HG03159 (cell line): ENCODE measurements around the gene MVP.
A peak's percentile ranks its signal among the peaks of the same experiment; 100 is the strongest.

Experiments used
- ATAC-seq: cut with Tn5 transposase; IDR thresholded peaks from one replicate; pipeline ENCODE4 v1.9.1; 2021; ENCODE audit warnings: mild to moderate bottlenecking, moderate library complexity; ENCODE audit not compliant: unreplicated experiment

Gene MVP

DNA sequence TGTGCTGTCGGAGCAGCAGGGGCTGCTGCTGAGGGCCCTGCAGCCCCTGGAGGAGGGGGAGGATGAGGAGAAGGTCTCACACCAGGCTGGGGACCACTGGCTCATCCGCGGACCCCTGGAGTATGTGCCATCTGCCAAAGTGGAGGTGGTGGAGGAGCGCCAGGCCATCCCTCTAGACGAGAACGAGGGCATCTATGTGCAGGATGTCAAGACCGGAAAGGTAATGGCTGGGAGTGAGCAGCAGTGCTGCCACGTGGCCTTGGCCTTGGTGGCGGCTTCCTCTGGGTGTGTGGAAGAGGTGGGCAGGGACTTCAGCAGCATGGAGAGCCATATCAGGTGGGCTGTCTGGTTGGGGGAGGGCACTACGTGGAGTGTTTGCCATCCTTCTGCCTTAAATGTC is 20.0 kb downstream of the MVP start:
- no peak for ATAC-seq

GRCh38 chr16:29841631-29842030 is 21.4 kb downstream of the MVP start:
- no peak for ATAC-seq

GRCh38 chr16:29842732-29843346 is 22.6 kb downstream of the MVP start:
- ATAC-seq: no peak

- no peak for ATAC-seq
Measured at GRCh38 chr16:29843931-29844330, 23.7 kb downstream of the MVP start.

- no peak for ATAC-seq
Measured at GRCh38 chr16:29844575-29845331, 24.5 kb downstream of the MVP start.

DNA sequence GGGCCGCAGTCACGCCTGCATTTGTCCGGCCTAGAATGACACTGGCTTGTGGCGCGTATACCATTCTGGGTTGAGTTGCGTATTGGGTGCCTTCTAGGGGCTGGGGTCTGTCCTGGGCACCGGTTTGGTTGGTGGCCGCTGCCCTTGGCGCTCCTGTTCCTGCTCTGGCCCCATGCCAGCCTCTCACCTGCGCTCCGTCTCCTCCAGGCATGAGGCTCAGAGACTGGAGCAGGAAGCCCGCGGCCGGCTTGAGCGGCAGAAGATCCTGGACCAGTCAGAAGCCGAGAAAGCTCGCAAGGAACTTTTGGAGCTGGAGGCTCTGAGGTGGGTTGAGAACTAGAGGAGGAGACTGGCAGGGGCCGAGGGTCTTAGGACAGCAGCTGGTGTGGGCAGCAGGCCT is 25.4 kb downstream of the MVP start:
- ATAC-seq: no peak

DNA sequence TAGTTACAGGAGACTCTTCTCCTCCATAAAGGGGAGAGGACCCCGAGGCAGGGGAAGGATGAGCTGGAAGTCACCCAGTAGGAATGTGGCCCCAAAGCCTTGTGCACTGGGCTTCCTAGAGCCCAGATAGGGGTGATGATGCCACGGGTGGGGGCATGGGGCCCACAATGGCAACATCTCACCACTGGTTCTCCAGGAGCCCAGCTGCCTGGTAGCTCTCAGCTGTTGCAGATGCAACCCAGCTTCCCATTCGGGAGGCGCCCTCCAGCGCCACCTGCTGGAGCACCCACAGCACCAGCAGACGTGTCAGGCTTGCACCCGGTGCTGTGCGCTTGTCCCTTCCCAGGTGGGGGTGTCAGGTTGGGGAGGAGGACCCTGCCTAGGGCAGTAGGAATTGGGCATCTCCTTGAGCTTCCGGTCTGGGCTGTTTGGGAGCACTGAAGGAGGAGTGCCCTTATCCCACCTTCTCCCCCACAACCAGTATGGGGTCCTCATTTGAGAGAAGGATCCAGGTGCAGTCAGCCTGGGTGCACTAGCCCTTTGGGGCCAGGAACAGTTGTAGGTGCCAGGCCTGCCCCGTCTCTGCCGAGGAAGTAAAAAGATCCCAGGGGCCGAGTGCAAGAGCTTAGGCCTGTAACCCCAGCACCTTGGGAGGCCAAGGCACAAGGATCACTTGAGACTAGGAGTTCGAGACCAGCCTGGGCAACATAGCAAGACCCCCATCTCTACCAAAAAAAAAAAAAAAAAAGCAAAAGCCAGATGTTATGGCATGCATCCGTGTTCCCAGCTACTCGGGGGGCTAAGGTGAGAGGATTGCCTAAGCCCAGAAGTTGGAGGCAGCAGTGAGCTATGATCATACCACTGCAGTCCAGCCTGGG is 28.4 kb downstream of the MVP start:
- ATAC-seq: no peak

GRCh38 chr16:29849505-29849904 is 29.2 kb downstream of the MVP start:
- no peak for ATAC-seq

GRCh38 chr16:29850998-29851397 is 30.7 kb downstream of the MVP start:
- ATAC-seq: no peak

DNA sequence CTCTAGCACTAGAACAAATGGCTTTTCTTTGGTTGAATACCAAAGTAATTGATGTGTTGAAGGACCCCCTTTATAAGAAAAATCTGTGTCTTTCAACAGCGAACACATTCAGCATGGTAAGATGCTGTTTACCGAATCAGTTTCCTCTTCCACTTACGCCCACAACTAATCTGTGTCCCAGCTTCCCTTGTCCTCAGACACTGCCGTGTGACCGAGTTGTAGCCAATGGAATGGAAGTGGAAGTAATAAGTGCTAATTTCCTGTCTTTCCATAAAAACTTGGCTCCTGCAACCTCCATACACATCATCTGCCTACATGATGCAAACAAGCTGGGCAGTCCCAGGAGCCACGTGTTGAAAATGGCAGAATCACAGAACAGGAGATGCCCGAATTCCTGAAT is 32.4 kb downstream of the MVP start:
- ATAC-seq: no peak

GRCh38 chr16:29854520-29855100 is 34.3 kb downstream of the MVP start:
- ATAC-seq: no peak

GRCh38 chr16:29857133-29857760 is 37.0 kb downstream of the MVP start:
- no peak for ATAC-seq

DNA sequence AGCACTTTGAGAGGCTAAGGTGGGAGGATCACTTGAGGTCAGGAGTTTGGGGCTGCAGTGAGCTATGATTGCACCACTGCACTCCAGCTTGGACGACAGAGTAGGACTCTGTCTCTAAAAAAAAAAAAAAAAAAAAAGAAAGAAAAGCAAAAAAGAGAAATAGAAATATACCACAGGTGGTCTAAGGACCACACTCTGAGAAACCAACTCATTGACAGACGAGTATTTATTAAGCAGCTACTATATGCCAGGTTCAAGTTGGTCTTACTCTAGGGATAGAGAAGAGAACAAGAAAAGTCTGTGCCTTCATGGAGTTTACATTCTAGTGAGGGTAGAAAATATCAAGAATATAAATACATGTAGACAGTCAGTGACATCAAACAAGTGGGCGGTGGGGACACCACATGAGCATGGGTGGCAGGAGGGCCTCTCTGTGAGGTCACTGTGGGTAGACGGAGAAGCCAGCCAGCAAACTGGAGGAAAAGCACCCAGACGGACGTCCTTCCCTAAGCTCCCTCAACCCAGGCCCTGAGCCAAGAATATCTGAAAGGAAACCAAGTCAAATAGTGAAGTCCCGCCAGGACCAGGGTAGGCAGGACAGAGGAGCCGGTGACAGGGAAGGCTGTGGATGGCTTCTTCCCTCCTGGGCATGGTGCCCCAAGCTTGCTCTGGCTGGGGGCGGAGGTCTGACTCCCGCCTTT is 38.0 kb downstream of the MVP start:
- no peak for ATAC-seq

DNA sequence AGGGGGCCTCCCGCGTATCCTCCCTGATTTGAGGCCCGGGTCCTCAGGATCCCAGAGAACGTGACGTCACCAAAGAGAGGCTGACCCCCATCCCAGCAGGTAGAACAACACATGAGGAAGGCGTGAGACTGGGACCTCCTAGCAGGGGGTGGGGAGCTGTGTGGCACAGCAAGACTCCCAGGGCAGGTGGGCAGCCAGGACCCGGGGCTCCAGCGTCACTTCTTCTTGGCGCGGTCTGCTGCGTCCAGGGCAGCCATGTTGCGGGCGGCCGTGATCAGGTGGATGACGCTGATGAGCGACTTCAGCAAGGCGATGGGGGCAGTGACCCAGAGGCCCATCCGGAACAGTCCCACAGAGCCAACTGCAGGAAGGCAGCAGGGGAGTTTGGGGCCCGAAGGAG is 38.7 kb downstream of the MVP start:
- ATAC-seq: no peak

DNA sequence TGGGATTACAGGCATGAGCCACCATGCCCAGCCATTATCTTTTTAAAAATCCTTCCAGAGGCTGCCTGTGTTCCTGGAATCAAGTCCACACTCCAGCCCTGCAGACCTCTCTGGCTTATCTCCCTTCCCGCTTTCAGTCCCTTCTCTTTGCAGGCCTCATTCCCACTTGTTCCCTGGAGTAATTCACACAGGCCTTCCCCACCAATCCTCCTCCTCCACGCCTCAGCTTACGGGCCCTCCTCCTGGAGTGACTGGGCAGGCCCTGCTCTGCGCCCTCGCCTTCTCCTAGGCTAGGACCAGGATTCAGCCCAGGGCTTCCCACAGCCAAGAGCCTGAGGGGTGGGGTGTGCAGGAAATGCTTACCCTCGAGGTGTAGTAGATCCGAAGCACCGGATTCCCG is 40.0 kb downstream of the MVP start:
- ATAC-seq: no peak

GRCh38 chr16:29862383-29862883 is 42.2 kb downstream of the MVP start:
- no peak for ATAC-seq

- peak; percentile 90 for ATAC-seq
Measured at GRCh38 chr16:29862884-29863668, 42.8 kb downstream of the MVP start, which contains the start of gene CDIPT. CDIPT (minus strand) TSS chr16:29863226; CDS start chr16:29862857, 369 bp downstream.

GRCh38 chr16:29863669-29863984 is 43.4 kb downstream of the MVP start:
- ATAC-seq: no peak

DNA sequence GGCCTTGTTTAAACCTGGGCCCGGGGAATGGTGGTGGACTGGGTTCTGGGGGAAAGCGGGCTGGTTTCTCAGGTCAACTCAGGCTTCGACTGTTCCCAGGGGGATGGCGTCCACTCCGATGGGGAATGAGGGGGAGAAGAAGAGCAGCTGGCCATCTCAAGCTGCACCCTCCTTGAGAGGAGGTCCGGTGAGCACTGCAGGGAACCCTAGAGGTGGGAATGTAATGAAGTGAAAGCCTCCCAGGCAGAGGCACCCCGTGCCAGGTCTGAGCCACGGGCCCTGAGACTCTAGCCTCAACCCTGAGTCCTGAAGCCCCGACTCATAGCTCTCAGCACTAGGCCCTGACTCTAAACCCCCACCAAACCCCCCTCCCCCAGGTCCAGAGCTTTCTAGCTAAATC is 43.9 kb downstream of the MVP start:
- ATAC-seq: no peak
